Measurements from ENCODE around the gene ATP6V0E2.
"Not testable (repeated sequence)": the region's sequence is repeated elsewhere in the genome, so short reads cannot be mapped to it uniquely, and the experiment has no call there.

ATP6V0E2 gene

GRCh38 chr7:149880638-149881311 lies 7.0 kb downstream of the ATP6V0E2 start:
- no peak for DNase-seq

GRCh38 chr7:149881328-149882247 lies 7.8 kb downstream of the ATP6V0E2 start:
- no peak for DNase-seq

GRCh38 chr7:149882248-149883047 lies 8.7 kb downstream of the ATP6V0E2 start:
- DNase-seq: no peak

- no peak for DNase-seq
These were observed 9.3 kb downstream of the ATP6V0E2 start for GRCh38 chr7:149883048-149883438.

GRCh38 chr7:149883452-149883861 lies 9.7 kb downstream of the ATP6V0E2 start:
- DNase-seq: peak; percentile 84

- no peak for DNase-seq
These were observed 10.2 kb downstream of the ATP6V0E2 start for GRCh38 chr7:149884016-149884415.

GRCh38 chr7:149884541-149884940 lies 10.8 kb downstream of the ATP6V0E2 start:
- DNase-seq: no peak

- peak; percentile 75 for DNase-seq
These were observed 11.6 kb downstream of the ATP6V0E2 start for GRCh38 chr7:149885191-149886017.

- DNase-seq: no peak
These were observed 12.2 kb downstream of the ATP6V0E2 start for GRCh38 chr7:149886018-149886415.

GRCh38 chr7:149887311-149887710 lies 13.5 kb downstream of the ATP6V0E2 start:
- DNase-seq: no peak

- not testable (repeated sequence) for DNase-seq
These were observed 16.9 kb downstream of the ATP6V0E2 start for GRCh38 chr7:149890715-149891114.

- DNase-seq: not testable (repeated sequence)
These were observed 21.2 kb downstream of the ATP6V0E2 start for GRCh38 chr7:149894957-149895356.

GRCh38 chr7:149907776-149908376 lies 34.1 kb downstream of the ATP6V0E2 start:
- not testable (repeated sequence) for DNase-seq

GRCh38 chr7:149910219-149910618 lies 36.5 kb downstream of the ATP6V0E2 start:
- DNase-seq: not testable (repeated sequence)

GRCh38 chr7:149912126-149912525 lies 38.4 kb downstream of the ATP6V0E2 start:
- not testable (repeated sequence) for DNase-seq

GRCh38 chr7:149926414-149926813 lies 52.6 kb downstream of the ATP6V0E2 start:
- not testable (repeated sequence) for DNase-seq
